Muscle layer of colon (tissue), 2 donors: Measurements from ENCODE around the gene ZBTB5.

Experiments
- H3K27ac ChIP-seq: one replicate; pipeline ENCODE4 v1.7.0; 2013; ENCODE audit warnings: low read depth, mild to moderate bottlenecking, low read length, moderate library complexity
- H3K27me3 ChIP-seq, 2 donors: one replicate each; pipeline ENCODE4 v1.7.0; 2013; ENCODE audit warnings: low read length in 2 of 2, mild to moderate bottlenecking in 2 of 2; ENCODE audit not compliant: insufficient read depth in 2 of 2, control insufficient read depth in 1 of 2
- H3K36me3 ChIP-seq: one replicate; pipeline ENCODE4 v1.7.0; 2013; ENCODE audit warnings: mild to moderate bottlenecking, low read length; ENCODE audit not compliant: insufficient read depth
- H3K4me1 ChIP-seq: one replicate; pipeline ENCODE4 v1.7.0; 2013; ENCODE audit warnings: mild to moderate bottlenecking, low read length; ENCODE audit not compliant: insufficient read depth
- H3K4me3 ChIP-seq, 2 donors: one replicate each; pipeline ENCODE4 v1.7.0; 2013; ENCODE audit warnings: low read length in 2 of 2, low read depth in 1 of 2, mild to moderate bottlenecking in 1 of 2, moderate library complexity in 1 of 2
- H3K9ac ChIP-seq: one replicate; pipeline ENCODE4 v1.7.0; 2013; ENCODE audit warnings: low read length
- H3K9me3 ChIP-seq: one replicate; pipeline ENCODE4 v1.7.0; 2013; ENCODE audit warnings: mild to moderate bottlenecking, low read length
- donor health status: abdominal sarcoma.
- donor health status: Adenocarcinoma of cecum.

The ZBTB5 gene

GRCh38 chr9:37420271-37421215, 44.7 kb downstream of the ZBTB5 start:
- H3K36me3 ChIP-seq = no peaks in the 10 kb centered on the region
- peaks cover 29% of the 10 kb centered on the region for H3K4me1 ChIP-seq
- H3K4me3 ChIP-seq = no peak overlapping the region
- H3K9me3 ChIP-seq = no peaks in the 10 kb centered on the region
- no peak overlapping the region for H3K9ac ChIP-seq
- H3K27ac ChIP-seq = no peak overlapping the region
- H3K27me3 ChIP-seq = no peaks in the 10 kb centered on the region

GRCh38 chr9:37419204-37419603, 46.0 kb downstream of the ZBTB5 start:
- Histone ChIP-seq H3K4me3 (no peak overlapping the region), H3K9me3 (no peaks in the 10 kb centered on the region), H3K27me3 (no peaks in the 10 kb centered on the region), H3K27ac (no peak overlapping the region), H3K9ac (no peak overlapping the region), H3K36me3 (no peaks in the 10 kb centered on the region), H3K4me1 (peaks cover 24% of the 10 kb centered on the region)

DNA sequence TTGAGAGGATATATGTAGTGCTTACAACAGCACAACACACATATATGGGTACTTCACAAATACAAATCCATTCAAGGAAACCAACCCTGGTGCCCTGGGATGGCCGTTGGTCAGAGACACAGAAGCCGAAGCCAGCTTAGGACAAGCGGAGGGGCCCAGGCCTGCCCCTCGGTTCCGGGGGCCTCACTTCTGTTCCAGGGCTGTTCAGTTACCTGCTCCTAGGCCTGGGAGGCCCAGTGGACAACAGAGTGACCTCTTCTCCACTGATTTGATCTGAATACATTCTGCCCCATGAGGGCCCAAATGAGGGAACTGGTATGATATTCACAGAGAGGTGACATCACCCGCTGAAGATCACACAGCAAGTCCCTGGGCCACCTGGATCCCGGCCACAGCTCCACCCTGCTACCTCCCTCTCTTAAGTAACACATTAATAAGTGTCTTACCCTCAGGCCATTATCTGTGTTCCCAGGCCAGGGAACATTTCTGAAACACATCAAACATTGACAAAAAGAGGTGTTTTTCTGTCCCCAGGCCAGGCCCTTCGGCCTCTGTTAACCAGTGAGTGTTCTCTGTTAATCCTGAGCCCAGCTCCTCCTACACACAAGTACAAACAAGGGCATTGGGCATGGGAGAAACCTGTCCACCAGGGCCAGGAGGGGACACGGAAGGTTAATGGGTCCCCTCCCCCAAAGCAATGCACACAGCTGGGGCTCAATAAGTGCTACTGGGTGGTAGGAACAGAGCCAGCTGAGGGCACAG, 47.2 kb downstream of the ZBTB5 start:
- no peak overlapping the region for H3K9ac ChIP-seq

GRCh38 chr9:37417252-37417803, 47.9 kb downstream of the ZBTB5 start:
- Histone ChIP-seq H3K4me3 (no peak overlapping the region), H3K27ac (no peak overlapping the region)

More for the DNA sequence above, 47.2 kb downstream of the ZBTB5 start:
- Histone ChIP-seq H3K4me1 (peaks cover 13% of the 10 kb centered on the region), H3K9me3 (no peaks in the 10 kb centered on the region), H3K4me3 (no peak overlapping the region), H3K27ac (no peak overlapping the region), H3K36me3 (no peaks in the 10 kb centered on the region), H3K27me3 (no peaks in the 10 kb centered on the region)

GRCh38 chr9:37415011-37415719, 50.1 kb downstream of the ZBTB5 start:
- Histone ChIP-seq H3K27ac (peak overlapping the region; percentile 14), H3K4me1 (peaks cover 8% of the 10 kb centered on the region), H3K4me3 (peak overlapping the region in 1 of 2 donors; percentile 53), H3K9ac (no peak overlapping the region), H3K36me3 (no peaks in the 10 kb centered on the region), H3K27me3 (no peaks in the 10 kb centered on the region), H3K9me3 (no peaks in the 10 kb centered on the region)

More at GRCh38 chr9:37417252-37417803, 47.9 kb downstream of the ZBTB5 start:
- H3K4me1 ChIP-seq = peaks cover 13% of the 10 kb centered on the region
- no peaks in the 10 kb centered on the region for H3K36me3 ChIP-seq
- H3K9me3 ChIP-seq = no peaks in the 10 kb centered on the region
- no peak overlapping the region for H3K9ac ChIP-seq
- H3K27me3 ChIP-seq = no peaks in the 10 kb centered on the region

DNA sequence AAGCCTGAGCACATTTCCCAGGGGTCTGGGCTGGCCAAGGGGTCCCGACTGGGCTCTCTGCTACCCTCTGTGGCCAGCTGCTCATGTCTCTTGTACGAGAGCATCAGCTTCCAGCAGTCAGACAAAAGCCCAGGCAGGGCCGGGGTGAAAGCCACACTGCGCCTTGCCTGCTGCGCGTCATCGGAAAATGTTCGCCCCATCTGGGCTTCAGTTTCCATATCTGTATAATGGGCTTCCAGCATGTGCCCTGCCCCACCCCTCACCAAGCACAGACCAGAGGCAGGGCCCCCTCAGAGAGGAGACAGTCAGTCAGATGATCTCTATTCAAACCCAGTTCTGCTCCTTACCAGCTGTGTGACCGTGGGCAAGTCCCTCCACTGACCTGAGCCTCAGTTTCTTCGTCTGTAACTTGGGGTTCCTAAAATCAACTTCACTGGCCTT, 50.7 kb downstream of the ZBTB5 start:
- peak overlapping the region; percentile 14 for H3K27ac ChIP-seq
- no peaks in the 10 kb centered on the region for H3K27me3 ChIP-seq
- H3K4me3 ChIP-seq = no peak overlapping the region
- H3K9ac ChIP-seq = no peak overlapping the region
- no peaks in the 10 kb centered on the region for H3K9me3 ChIP-seq
- no peaks in the 10 kb centered on the region for H3K36me3 ChIP-seq
- peaks cover 8% of the 10 kb centered on the region for H3K4me1 ChIP-seq

DNA sequence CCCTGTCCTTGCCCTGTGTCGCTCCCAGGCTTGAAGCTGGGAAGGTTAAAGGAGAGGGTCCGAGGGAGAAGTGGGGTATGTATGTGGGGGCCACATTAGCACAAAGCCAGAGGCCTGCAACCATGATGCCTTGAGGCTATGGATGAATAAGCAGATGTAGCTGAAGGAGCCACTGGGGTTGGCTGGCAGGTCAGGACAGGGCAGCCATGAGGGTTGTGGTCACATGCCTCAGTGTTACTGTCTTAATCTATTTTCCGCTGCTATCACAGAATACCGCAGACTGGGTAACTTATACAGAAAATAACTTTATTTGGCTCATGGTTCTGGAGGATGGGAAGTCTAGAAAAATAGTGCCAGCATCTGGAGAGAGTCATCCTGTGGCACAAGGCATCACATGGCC, 51.9 kb downstream of the ZBTB5 start:
- Histone ChIP-seq H3K9me3 (no peaks in the 10 kb centered on the region), H3K4me3 (no peak overlapping the region), H3K9ac (no peak overlapping the region), H3K36me3 (no peaks in the 10 kb centered on the region), H3K27me3 (no peaks in the 10 kb centered on the region), H3K27ac (no peak overlapping the region), H3K4me1 (peaks cover 8% of the 10 kb centered on the region)

GRCh38 chr9:37412431-37413151, 52.7 kb downstream of the ZBTB5 start:
- Histone ChIP-seq H3K9ac (no peak overlapping the region), H3K27ac (no peak overlapping the region), H3K9me3 (no peaks in the 10 kb centered on the region), H3K4me1 (peaks cover 8% of the 10 kb centered on the region), H3K27me3 (no peaks in the 10 kb centered on the region), H3K36me3 (no peaks in the 10 kb centered on the region), H3K4me3 (no peak overlapping the region)

DNA sequence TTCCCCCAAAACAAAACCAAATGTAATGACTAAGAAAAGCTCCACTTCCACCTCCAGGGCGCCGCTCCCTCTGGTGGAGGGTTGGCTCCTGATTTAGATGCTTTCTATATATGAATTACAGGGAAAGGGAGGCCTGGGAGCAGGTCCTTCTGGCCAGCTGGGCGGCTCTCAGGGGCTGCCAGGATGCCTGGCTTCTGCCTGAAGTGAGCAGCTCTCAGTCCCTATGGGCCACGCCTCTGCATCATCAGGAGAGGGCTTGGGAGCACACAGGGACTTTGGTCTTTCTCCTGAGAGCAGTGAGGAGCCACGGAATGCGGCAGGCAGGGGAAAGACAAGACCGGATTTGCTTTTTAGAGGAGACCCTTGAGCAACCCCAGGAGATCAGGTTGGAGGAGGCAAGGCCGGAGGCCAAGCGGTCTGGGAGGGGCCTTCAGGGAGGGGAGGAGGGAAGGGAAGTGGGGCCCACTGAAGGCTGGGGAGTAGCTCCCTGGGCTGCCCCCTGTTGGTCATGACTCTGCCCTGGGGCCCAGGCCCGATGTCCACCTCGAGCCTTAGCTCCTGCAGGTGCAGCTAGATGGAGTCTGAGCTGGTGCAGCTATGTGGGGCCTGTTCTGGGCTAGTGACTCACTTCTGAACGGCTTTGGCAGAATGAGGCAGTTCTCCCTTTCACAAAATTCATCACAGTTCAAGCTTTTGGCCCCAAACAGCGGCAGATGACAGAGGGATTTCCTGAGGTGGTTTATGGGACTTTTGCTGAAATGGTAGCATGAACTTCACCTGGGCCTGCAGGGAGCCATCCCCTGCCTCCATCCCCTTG, 54.1 kb downstream of the ZBTB5 start:
- no peaks in the 10 kb centered on the region for H3K9me3 ChIP-seq
- no peak overlapping the region for H3K27ac ChIP-seq
- H3K9ac ChIP-seq = no peak overlapping the region
- peaks cover 8% of the 10 kb centered on the region for H3K4me1 ChIP-seq
- H3K27me3 ChIP-seq = no peaks in the 10 kb centered on the region
- H3K36me3 ChIP-seq = no peaks in the 10 kb centered on the region
- no peak overlapping the region for H3K4me3 ChIP-seq

- Histone ChIP-seq H3K9me3 (no peaks in the 10 kb centered on the region), H3K4me3 (no peak overlapping the region), H3K27ac (no peak overlapping the region)
These were observed 54.8 kb downstream of the ZBTB5 start for GRCh38 chr9:37410354-37410861.

More at GRCh38 chr9:37410354-37410861, 54.8 kb downstream of the ZBTB5 start:
- Histone ChIP-seq H3K27me3 (no peaks in the 10 kb centered on the region), H3K9ac (no peak overlapping the region), H3K36me3 (no peaks in the 10 kb centered on the region), H3K4me1 (peaks cover 8% of the 10 kb centered on the region)
